ENCODE measurements around the gene DENND1B. TPM values are rescaled to one million over a fixed set of nuclear protein-coding genes. Genes with fewer than 3 reads are reported as not detected.

DENND1B gene
- polyA plus RNA-seq, 1 donor from 2014 or later = 12.4 TPM

- TF ChIP-seq EP300 (conservative IDR thresholded peaks at IDR 0.05; ENCODE audit: poor library complexity, severe bottlenecking) (no peak), REST (IDR thresholded peaks at IDR 0.05; ENCODE audit: borderline replicate concordance) (no peak), MXI1 (conservative IDR thresholded peaks at IDR 0.05; ENCODE audit: poor library complexity, severe bottlenecking) (no peak), CTCF (IDR thresholded peaks at IDR 0.05; ENCODE audit: poor library complexity, severe bottlenecking) (no peak), POLR2AphosphoS5 (IDR thresholded peaks at IDR 0.05) (no peak), TAF1 (IDR thresholded peaks at IDR 0.05; ENCODE audit: low read depth) (no peak), SMC3 (conservative IDR thresholded peaks at IDR 0.05; ENCODE audit: poor library complexity) (no peak), EZH2 (IDR thresholded peaks at IDR 0.05; ENCODE audit: borderline replicate concordance, insufficient read depth, low read length, poor library complexity, severe bottlenecking) (no peak), RAD21 (conservative IDR thresholded peaks at IDR 0.05) (no peak)
- Histone ChIP-seq H3K9me3 (ENCODE audit: low read length) (peaks cover 3% of the 10 kb centered on the region), H3K27me3 (ENCODE audit: insufficient read depth, low read depth, low read length) (no peaks in the 10 kb centered on the region), H3K79me2 (replicated peaks; ENCODE audit: insufficient read depth, low read length) (no peaks in the 10 kb centered on the region), H3K9ac (ENCODE audit: low read length) (no peak overlapping the region), H4K20me1 (ENCODE audit: insufficient read depth) (no peaks in the 10 kb centered on the region), H2AFZ (ENCODE audit: low read depth, low read length) (no peak overlapping the region), H3F3A (ENCODE audit: insufficient read depth, low read length, poor library complexity, severe bottlenecking) (no peaks in the 10 kb centered on the region), H3K9me2 (ENCODE audit: insufficient read depth, low read length) (no peaks in the 10 kb centered on the region), H3K27ac (ENCODE audit: low read length) (no peak overlapping the region), H3K36me3 (ENCODE audit: insufficient read depth, low read length) (no peaks in the 10 kb centered on the region), H3K4me2 (ENCODE audit: low read length) (no peak overlapping the region), H3K4me3 (ENCODE audit: low read length) (no peak overlapping the region)
Observed at GRCh38 chr1:197691816-197692215, 83.5 kb downstream of the DENND1B start.

DNA sequence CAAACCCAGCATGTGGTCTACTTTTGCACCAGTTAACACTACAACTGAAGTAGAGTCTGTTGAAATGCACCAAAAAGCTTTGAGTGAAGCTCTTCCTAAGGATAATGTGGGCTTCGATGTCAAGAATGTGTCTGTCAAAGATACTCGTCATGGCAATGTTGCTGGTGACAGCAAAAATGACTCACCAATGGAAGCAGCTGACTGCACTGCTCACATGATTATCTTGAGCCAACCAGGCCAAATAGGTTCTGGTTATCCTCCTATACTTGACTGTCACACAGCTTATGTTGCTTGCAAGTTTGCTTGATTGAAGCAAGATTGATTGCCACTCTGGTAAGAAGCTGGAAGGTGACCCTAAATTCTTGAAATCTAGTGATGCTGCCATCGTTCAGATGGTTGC lies 85.2 kb downstream of the DENND1B start:
- H3K79me2 ChIP-seq (replicated peaks; ENCODE audit: insufficient read depth, low read length) = no peaks in the 10 kb centered on the region
- no peak overlapping the region for H3K27ac ChIP-seq (ENCODE audit: low read length)
- H3K4me2 ChIP-seq (ENCODE audit: low read length) = no peak overlapping the region
- H3K4me3 ChIP-seq (ENCODE audit: low read length) = no peak overlapping the region
- H3K27me3 ChIP-seq (ENCODE audit: insufficient read depth, low read depth, low read length) = no peaks in the 10 kb centered on the region
- H2AFZ ChIP-seq (ENCODE audit: low read depth, low read length) = no peak overlapping the region
- TF ChIP-seq EP300 (conservative IDR thresholded peaks at IDR 0.05; ENCODE audit: poor library complexity, severe bottlenecking) (no peak), RAD21 (conservative IDR thresholded peaks at IDR 0.05) (no peak), TAF1 (IDR thresholded peaks at IDR 0.05; ENCODE audit: low read depth) (no peak), POLR2AphosphoS5 (IDR thresholded peaks at IDR 0.05) (no peak)
- no peaks in the 10 kb centered on the region for H3K36me3 ChIP-seq (ENCODE audit: insufficient read depth, low read length)
- no peaks in the 10 kb centered on the region for H4K20me1 ChIP-seq (ENCODE audit: insufficient read depth)
- H3K9ac ChIP-seq (ENCODE audit: low read length) = no peak overlapping the region
- H3K9me3 ChIP-seq (ENCODE audit: low read length) = peaks cover 3% of the 10 kb centered on the region
- H3F3A ChIP-seq (ENCODE audit: insufficient read depth, low read length, poor library complexity, severe bottlenecking) = no peaks in the 10 kb centered on the region
- H3K9me2 ChIP-seq (ENCODE audit: insufficient read depth, low read length) = no peaks in the 10 kb centered on the region

DNA sequence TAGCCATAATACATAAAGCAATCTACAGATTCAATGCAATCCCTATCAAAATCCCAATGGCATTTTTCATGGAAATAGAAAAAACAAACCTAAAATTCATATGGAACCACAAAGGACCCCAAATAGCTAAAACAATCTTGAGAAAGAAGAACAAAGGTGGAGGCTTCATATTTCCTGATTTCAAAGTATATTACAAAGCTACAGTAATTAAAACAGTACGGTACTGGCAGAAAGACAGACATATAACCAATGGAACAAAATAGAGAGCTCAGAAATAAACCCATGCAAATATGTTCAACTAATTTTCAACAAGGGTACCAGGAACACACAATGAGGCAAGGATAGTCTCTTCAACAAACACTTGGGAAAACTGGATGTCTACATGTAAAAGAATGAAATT lies 87.0 kb downstream of the DENND1B start:
- Histone ChIP-seq H3K9me3 (ENCODE audit: low read length) (peaks cover 3% of the 10 kb centered on the region), H3K27ac (ENCODE audit: low read length) (no peak overlapping the region), H3K9me2 (ENCODE audit: insufficient read depth, low read length) (no peaks in the 10 kb centered on the region), H3F3A (ENCODE audit: insufficient read depth, low read length, poor library complexity, severe bottlenecking) (no peaks in the 10 kb centered on the region), H3K79me2 (replicated peaks; ENCODE audit: insufficient read depth, low read length) (no peaks in the 10 kb centered on the region), H3K4me3 (ENCODE audit: low read length) (no peak overlapping the region), H3K27me3 (ENCODE audit: insufficient read depth, low read depth, low read length) (no peaks in the 10 kb centered on the region), H4K20me1 (ENCODE audit: insufficient read depth) (no peaks in the 10 kb centered on the region), H3K36me3 (ENCODE audit: insufficient read depth, low read length) (no peaks in the 10 kb centered on the region), H2AFZ (ENCODE audit: low read depth, low read length) (no peak overlapping the region), H3K4me2 (ENCODE audit: low read length) (no peak overlapping the region), H3K9ac (ENCODE audit: low read length) (no peak overlapping the region)
- no peak for TF ChIP-seq TAF1 (IDR thresholded peaks at IDR 0.05; ENCODE audit: low read depth)
- no peak for TF ChIP-seq EP300 (conservative IDR thresholded peaks at IDR 0.05; ENCODE audit: poor library complexity, severe bottlenecking)
- no peak for TF ChIP-seq CTCF (IDR thresholded peaks at IDR 0.05; ENCODE audit: poor library complexity, severe bottlenecking)
- TF ChIP-seq RAD21 (conservative IDR thresholded peaks at IDR 0.05) = no peak
- TF ChIP-seq SMC3 (conservative IDR thresholded peaks at IDR 0.05; ENCODE audit: poor library complexity) = no peak
- no peak for TF ChIP-seq EZH2 (IDR thresholded peaks at IDR 0.05; ENCODE audit: borderline replicate concordance, insufficient read depth, low read length, poor library complexity, severe bottlenecking)
- no peak for TF ChIP-seq POLR2AphosphoS5 (IDR thresholded peaks at IDR 0.05)
- TF ChIP-seq MXI1 (conservative IDR thresholded peaks at IDR 0.05; ENCODE audit: poor library complexity, severe bottlenecking) = no peak
- TF ChIP-seq REST (IDR thresholded peaks at IDR 0.05; ENCODE audit: borderline replicate concordance) = no peak

Measured in neural cell (in vitro differentiated cells).